M059J (cell line): ENCODE results near the gene ATP5MG. TPM values are rescaled to one million over a fixed set of nuclear protein-coding genes. Genes with fewer than 3 reads are reported as not detected.

Experiments
- DNase-seq: peaks from one replicate; pipeline ENCODE4 v3.0.0-alpha.2; 2012; ENCODE audit warnings: low read depth
- total RNA-seq: library from RNA; depleted of rRNA; stranded (reverse); fragments of >200 nt; shearing (Covaris generic); gene quantifications from 2 replicates; pipeline ENCODE4 v1.2.3, GENCODE V29; 2014; rRNA removed

Gene ATP5MG
- total RNA-seq, 1 experiment from 2014 or later: 130 TPM

DNA sequence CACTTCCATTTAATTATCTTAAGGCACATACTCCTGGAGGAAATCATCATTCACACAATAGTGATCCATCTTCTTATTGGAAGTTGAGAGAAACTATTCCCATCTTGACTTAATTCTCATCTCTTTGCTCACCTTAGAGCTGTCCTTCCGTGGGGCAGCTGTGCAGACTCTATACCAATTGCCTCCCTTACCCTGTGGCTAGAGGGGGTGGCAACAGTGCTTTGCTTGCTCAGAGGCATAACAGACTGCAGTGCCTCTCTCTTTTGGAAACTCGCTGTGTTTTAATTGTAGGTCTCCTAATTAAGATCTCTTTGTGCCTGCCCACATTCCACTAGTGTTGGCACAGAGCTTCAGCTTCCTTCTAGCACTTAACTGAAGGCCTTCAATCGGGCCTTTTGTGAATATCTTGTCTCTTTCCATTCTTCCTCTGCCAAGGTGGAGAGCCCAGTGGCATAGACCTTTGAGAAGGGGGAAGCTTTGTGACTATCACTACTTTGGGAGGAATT is 40.4 kb downstream of the ATP5MG start:
- no peak for DNase-seq

DNA sequence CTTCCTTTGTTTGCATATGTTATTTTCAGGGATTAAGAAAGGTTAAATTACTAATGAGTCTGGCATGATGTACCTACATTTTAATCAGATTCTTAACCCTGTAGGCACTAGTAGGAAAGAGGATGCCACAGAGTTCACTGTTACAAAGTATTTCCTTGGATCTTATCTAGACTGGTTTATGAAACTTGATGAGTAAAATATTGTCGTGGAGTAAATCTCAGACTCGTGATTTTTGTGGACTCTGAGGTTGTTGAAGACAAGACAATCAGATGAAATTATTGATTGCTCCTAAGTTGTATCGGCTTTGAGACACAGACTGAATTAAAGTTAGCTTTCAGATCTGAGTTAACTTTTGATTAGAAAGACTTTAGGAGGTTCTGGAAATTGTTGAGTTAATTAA is 40.9 kb downstream of the ATP5MG start:
- peak; percentile 24 for DNase-seq

DNA sequence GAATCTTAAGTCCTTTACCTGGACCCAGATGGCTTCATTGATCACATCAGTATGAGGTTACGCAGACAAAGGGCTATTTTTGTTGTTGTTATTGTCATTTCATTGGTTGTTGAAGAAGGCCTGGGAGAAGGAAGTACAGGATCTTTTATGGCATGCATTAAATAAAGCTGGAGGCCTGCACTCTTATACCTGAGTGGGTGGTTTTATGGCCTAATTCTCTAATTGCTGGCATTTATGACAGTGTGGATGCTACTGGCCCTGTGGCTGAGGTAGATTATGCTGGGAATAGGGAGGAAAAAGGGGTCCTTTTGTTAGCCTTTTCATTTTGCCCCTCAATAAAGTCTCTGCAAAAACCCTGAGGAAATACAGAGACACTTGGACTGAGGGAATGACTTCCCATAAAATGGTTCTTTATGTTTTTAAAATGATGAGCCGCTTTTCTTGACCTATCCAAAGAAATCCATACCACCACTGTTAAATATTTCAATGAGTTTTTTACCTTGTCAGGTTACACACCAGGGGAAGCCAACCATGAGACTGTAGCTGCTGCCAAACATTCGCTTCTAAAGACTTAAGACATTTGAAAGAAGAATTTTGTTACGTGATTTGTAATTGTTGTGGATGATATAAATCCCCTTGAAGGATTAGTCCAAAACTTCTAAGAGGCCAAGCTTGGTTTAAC is 41.6 kb downstream of the ATP5MG start:
- DNase-seq: no peak

DNA sequence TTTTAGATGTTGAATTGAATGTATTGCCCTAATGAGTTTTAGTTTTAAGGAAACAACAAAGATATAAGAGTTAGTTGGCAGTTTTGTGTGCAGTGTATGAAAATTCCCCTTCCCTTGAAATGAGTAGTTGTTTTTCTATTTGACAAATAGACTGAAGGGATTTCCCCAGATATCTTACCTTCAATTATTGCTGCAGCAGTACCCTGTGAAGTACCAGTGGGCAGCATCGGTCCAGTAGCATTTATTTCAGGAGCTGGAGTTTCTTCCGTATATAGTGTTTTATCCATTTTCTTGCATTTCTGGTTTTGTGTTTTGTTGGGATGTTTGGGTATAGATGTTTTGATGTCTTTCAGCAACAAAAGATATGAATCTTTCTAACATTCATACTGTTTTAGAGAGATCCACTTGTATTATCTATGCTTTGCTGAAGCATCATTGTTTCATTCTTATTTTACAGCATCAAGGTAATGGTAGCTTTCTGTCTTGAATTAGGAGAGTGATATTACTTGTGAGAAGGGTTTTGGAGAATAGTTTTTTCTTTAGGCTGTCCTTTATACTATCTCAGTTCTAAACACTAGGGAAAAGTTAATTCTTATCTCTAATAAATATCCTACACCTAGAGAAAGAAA is 42.3 kb downstream of the ATP5MG start:
- no peak for DNase-seq

DNA sequence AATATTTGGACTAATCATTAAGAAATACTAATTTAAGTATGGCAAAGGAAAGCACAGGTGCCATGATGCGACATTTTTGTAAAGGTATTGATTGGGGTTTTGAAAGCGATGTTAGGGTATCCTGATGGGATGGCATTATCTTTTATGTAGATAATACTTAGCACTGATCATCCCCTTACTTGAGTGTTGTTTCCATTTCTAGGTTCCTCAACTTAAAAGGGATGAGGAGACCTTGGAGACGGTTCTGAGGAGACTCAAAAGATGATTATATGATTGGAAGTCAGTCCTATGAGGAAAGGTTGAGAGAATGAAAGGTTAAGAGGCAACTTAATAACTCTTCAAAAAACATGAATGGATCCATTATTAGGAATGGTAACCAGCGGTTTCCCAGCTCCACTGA is 46.0 kb downstream of the ATP5MG start:
- no peak for DNase-seq

DNA sequence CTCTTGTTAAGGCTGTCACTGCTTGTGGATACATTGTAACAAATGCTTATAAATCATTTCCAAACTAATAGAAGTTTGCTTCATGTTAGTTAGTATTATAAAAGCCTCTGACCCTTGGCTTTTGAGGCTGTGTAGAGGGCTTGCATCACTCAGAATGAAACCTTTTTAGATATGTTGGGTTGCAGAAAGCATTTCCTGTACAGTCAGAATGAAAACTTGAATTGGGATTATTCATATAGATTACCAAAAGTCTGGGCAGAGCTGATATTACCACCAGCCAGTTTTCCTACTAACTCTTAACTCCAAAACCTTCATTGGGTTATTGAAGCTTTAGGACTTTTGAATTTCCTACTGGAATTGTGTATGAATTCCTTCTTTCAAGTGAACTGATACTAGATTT is 46.9 kb downstream of the ATP5MG start:
- DNase-seq: peak; percentile 12

DNA sequence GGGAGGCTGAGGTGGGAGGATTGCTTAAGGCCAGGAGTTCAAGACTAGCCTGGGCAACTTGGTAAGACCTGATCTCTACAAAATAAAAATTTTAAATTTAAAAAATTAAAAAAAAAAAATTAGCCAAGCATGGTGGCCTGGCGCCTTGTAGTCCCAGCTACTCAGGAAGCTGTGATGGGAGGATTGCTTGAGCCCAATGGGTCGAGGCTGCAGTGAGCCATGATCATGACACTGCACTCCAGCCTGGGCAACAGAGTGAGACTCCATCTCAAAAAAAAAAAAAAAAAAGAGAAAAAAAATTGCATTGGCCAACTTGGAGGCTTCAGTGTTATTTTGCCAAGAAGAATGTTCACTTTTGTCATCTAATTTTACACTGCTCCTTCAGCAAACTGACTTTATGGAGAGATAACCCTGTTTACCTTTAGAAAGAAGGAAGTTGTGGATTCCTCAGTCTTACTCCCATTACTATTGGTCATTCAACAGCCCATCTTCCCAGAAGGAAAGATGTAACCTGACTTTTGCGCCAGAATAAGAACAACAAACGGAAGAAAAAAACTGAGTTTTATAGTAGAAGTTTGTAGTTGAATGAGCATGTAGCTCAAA is 48.0 kb downstream of the ATP5MG start:
- DNase-seq: no peak

DNA sequence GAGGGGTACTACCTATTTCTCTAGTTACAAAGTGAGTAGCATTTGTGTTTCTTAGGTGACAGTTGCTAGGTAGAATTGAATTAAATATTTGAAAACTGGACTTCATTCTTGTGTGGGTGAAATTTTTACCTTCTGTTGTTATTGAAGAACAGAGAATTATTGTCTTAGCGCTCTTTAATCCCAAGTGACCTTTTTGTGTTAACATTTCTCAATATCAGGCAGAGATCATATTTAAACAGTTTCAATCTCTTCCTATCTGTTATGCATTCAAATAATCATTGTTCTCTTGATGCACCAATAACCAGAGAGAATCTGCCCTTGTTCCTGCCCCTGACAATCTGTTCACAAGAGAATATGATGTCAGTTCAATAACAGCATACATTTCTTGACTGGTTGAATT is 49.0 kb downstream of the ATP5MG start:
- no peak for DNase-seq

Other genes starting within 250 kb of the ATP5MG start
- gene SCN4B, start 248.8 kb upstream of the ATP5MG start, total RNA-seq: 17.2 and 26.1 TPM in 2 replicates
- 0.05 and 0.32 TPM in 2 replicates for gene SCN2B, start 225.0 kb upstream of the ATP5MG start, total RNA-seq
- gene JAML, start 176.6 kb upstream of the ATP5MG start, total RNA-seq: not detected in 2 replicates
- gene MPZL3, start 149.2 kb upstream of the ATP5MG start, total RNA-seq: 5.7 and 8.7 TPM in 2 replicates
- gene MPZL2, start 137.3 kb upstream of the ATP5MG start, total RNA-seq: 13.6 and 19.6 TPM in 2 replicates
- gene CD3E, start 96.9 kb upstream of the ATP5MG start, total RNA-seq: not detected in 2 replicates
- gene CD3D, start 58.9 kb upstream of the ATP5MG start, total RNA-seq: not detected in 2 replicates
- gene CD3G, start 57.3 kb upstream of the ATP5MG start, total RNA-seq: not detected in 2 replicates
- gene UBE4A, start 42.0 kb upstream of the ATP5MG start, total RNA-seq: 39.5 and 56.5 TPM in 2 replicates
- gene KMT2A, start 34.9 kb downstream of the ATP5MG start, total RNA-seq: 26.5 and 40.4 TPM in 2 replicates
- gene TTC36, start 125.9 kb downstream of the ATP5MG start, total RNA-seq: 0.32 TPM in 1 of 2 replicates, not detected in the other
- gene TMEM25, start 129.6 kb downstream of the ATP5MG start, total RNA-seq: 20.9 and 22.0 TPM in 2 replicates
- 52.3 and 55.3 TPM in 2 replicates for gene IFT46, start 164.3 kb downstream of the ATP5MG start, total RNA-seq
- gene ARCN1, start 170.8 kb downstream of the ATP5MG start, total RNA-seq: 246 and 304 TPM in 2 replicates
- 66.8 and 76.7 TPM in 2 replicates for gene PHLDB1, start 206.0 kb downstream of the ATP5MG start, total RNA-seq